IMR-90 (cell line): ENCODE results near the gene EYS. TPM values are rescaled to one million over a fixed set of nuclear protein-coding genes. Genes with fewer than 3 reads are reported as not detected.

Source experiments
- ATAC-seq: fragments of 200-7000 bp; cut with Tn5 transposase; 2 replicates; pipeline ENCODE4 v1.9.1; 2020; ENCODE audit warnings: low read depth, mild to moderate bottlenecking, moderate library complexity
- BruUV-seq: library from RNA; stranded (reverse); fragments of 400-500 nt; replicated peaks from 2 replicates; lab custom pipeline; 2021; lab: Mats Ljungman, UMichigan
- CTCF ChIA-PET: fragments of 300-600 bp; formaldehyde crosslinking; extraction: SDS; loops from one replicate; lab custom pipeline; 2021; ENCODE audit warnings: antibody characterized with exemption; lab: Yijun Ruan, JAX
- POLR2A ChIA-PET: fragments of 300-600 bp; sonication (Branson Sonifier 250); formaldehyde crosslinking; loops from one replicate; lab custom pipeline; 2022; ENCODE audit warnings: antibody characterized with exemption; ENCODE audit not compliant: unreplicated experiment; lab: Charles Lee
- DNase-seq: peaks from one replicate; pipeline ENCODE4 v3.0.0; 2013
- H2AFZ ChIP-seq: replicated peaks from 2 replicates; pipeline ENCODE3; 2013; ENCODE audit warnings: low read length, mild to moderate bottlenecking; ENCODE audit not compliant: poor library complexity
- H2AK5ac ChIP-seq: 2 replicates; pipeline ENCODE4 v1.6.1; 2013; ENCODE audit warnings: low read depth, low read length, inconsistent platforms
- H2AK9ac ChIP-seq: replicated peaks from 2 replicates; pipeline ENCODE3; 2013; ENCODE audit warnings: mild to moderate bottlenecking, low read depth, low read length, moderate library complexity; ENCODE audit not compliant: poor library complexity
- H2BK120ac ChIP-seq: 2 replicates; pipeline ENCODE4 v1.6.1; 2013; ENCODE audit warnings: low read depth, low read length, inconsistent platforms
- H2BK15ac ChIP-seq: 3 replicates; pipeline ENCODE4 v1.6.1; 2013; ENCODE audit warnings: low read depth, low read length, inconsistent platforms
- H2BK20ac ChIP-seq: 2 replicates; pipeline ENCODE4 v1.6.1; 2013; ENCODE audit warnings: low read depth, mild to moderate bottlenecking, inconsistent platforms, low read length, moderate library complexity
- H2BK5ac ChIP-seq: 2 replicates; pipeline ENCODE4 v1.6.1; 2013; ENCODE audit warnings: mild to moderate bottlenecking, low read depth, low read length, inconsistent platforms; ENCODE audit not compliant: poor library complexity, severe bottlenecking
- H3K14ac ChIP-seq: replicated peaks from 2 replicates; pipeline ENCODE4 v1.6.1; 2013; ENCODE audit warnings: low read depth, low read length, inconsistent platforms
- H3K18ac ChIP-seq: 2 replicates; pipeline ENCODE4 v1.6.1; 2013; ENCODE audit warnings: low read depth, low read length, control low read depth
- H3K23ac ChIP-seq: 2 replicates; pipeline ENCODE4 v1.6.1; 2013; ENCODE audit warnings: low read depth, low read length, inconsistent platforms
- H3K27ac ChIP-seq: 2 replicates; pipeline ENCODE4 v1.5.1; 2013; ENCODE audit warnings: mild to moderate bottlenecking, control low read depth, low read length; ENCODE audit not compliant: insufficient read depth
- H3K27me3 ChIP-seq: 2 replicates; pipeline ENCODE4 v1.6.1; 2013; ENCODE audit warnings: low read length; ENCODE audit not compliant: control insufficient read depth, insufficient read depth
- H3K36me3 ChIP-seq: 2 replicates; pipeline ENCODE4 v1.6.1; 2013; ENCODE audit warnings: low read length, mixed read lengths; ENCODE audit not compliant: control insufficient read depth, insufficient read depth
- H3K4ac ChIP-seq: 2 replicates; pipeline ENCODE4 v1.6.1; 2013; ENCODE audit warnings: low read depth, low read length, inconsistent platforms
- H3K4me1 ChIP-seq: 2 replicates; pipeline ENCODE4 v1.6.1; 2013; ENCODE audit warnings: low read length, mixed read lengths; ENCODE audit not compliant: control insufficient read depth, insufficient read depth
- H3K4me2 ChIP-seq: 2 replicates; pipeline ENCODE4 v1.6.1; 2013; ENCODE audit warnings: low read depth, mild to moderate bottlenecking, control low read depth, low read length, moderate library complexity
- H3K4me3 ChIP-seq: 2 replicates; pipeline ENCODE4 v1.5.1; 2013; ENCODE audit warnings: low read depth, mild to moderate bottlenecking, control low read depth, low read length, moderate library complexity; ENCODE audit not compliant: insufficient read depth
- H3K56ac ChIP-seq: 2 replicates; pipeline ENCODE4 v1.6.1; 2013; ENCODE audit warnings: low read length, inconsistent platforms; ENCODE audit not compliant: insufficient read depth; ENCODE audit errors: extremely low read depth
- H3K79me1 ChIP-seq, 2 experiments: 2 replicates each; pipeline ENCODE4 v1.6.1; 2013; ENCODE audit warnings: low read length in 2 of 2, inconsistent platforms in 1 of 2, low read depth in 1 of 2
- H3K9ac ChIP-seq: 2 replicates; pipeline ENCODE4 v1.6.1; 2013; ENCODE audit warnings: low read depth, low read length, control low read depth
- H3K9me1 ChIP-seq: 2 replicates; pipeline ENCODE4 v1.6.1; 2013; ENCODE audit warnings: low read length, inconsistent platforms; ENCODE audit not compliant: insufficient read depth
- H3K9me3 ChIP-seq: 2 replicates; pipeline ENCODE4 v1.6.1; 2013; ENCODE audit warnings: low read length; ENCODE audit not compliant: control insufficient read depth, insufficient read depth
- H4K20me1 ChIP-seq: 2 replicates; pipeline ENCODE4 v1.6.1; 2013; ENCODE audit warnings: low read length, inconsistent platforms; ENCODE audit not compliant: insufficient read depth
- H4K5ac ChIP-seq: 2 replicates; pipeline ENCODE4 v1.6.1; 2013; ENCODE audit warnings: mild to moderate bottlenecking, low read depth, low read length, control low read depth
- H4K8ac ChIP-seq, 2 experiments: 2 replicates each; pipeline ENCODE4 v1.6.1; 2013; ENCODE audit warnings: low read depth in 2 of 2, low read length in 2 of 2, control low read depth in 1 of 2, inconsistent platforms in 1 of 2
- H4K91ac ChIP-seq: 2 replicates; pipeline ENCODE4 v1.6.1; 2013; ENCODE audit warnings: low read depth, low read length, inconsistent platforms; ENCODE audit not compliant: insufficient read depth
- BHLHE40 ChIP-seq: fragments of 150-350 bp; IDR thresholded peaks from 2 replicates; pipeline ENCODE4 v1.6.1; 2016; ENCODE audit warnings: mild to moderate bottlenecking, low read depth, low read length
- CEBPB ChIP-seq: IDR thresholded peaks from 2 replicates; pipeline ENCODE4 v1.6.1; 2012; ENCODE audit warnings: low read depth, low read length, improper control_type of control experiment
- ELK1 ChIP-seq: fragments of 150-350 bp; IDR thresholded peaks from 2 replicates; pipeline ENCODE4 v1.6.1; 2016; ENCODE audit warnings: low read depth, mild to moderate bottlenecking, low read length, moderate library complexity, borderline replicate concordance
- FOS ChIP-seq: fragments of 150-350 bp; IDR thresholded peaks from 2 replicates; pipeline ENCODE4 v1.6.1; 2016; ENCODE audit warnings: low read depth, low read length
- MXI1 ChIP-seq: IDR thresholded peaks from 2 replicates; pipeline ENCODE4 v1.6.1; 2012; ENCODE audit warnings: low read depth, mild to moderate bottlenecking, low read length, moderate library complexity, borderline replicate concordance
- NFE2L2 ChIP-seq: fragments of 150-350 bp; IDR thresholded peaks from 2 replicates; pipeline ENCODE4 v1.6.1; 2016; ENCODE audit warnings: low read depth, mild to moderate bottlenecking, low read length
- POLR2A ChIP-seq: IDR thresholded peaks from 2 replicates; pipeline ENCODE4 v1.6.1; 2012; ENCODE audit warnings: mild to moderate bottlenecking, low read depth, low read length
- RAD21 ChIP-seq: IDR thresholded peaks from 2 replicates; pipeline ENCODE4 v1.6.1; 2012; ENCODE audit warnings: low read length, improper control_type of control experiment
- RCOR1 ChIP-seq: IDR thresholded peaks from 2 replicates; pipeline ENCODE4 v1.6.1; 2012; ENCODE audit warnings: mild to moderate bottlenecking, low read length, improper control_type of control experiment; ENCODE audit not compliant: insufficient replicate concordance
- RFX5 ChIP-seq: IDR thresholded peaks from 2 replicates; pipeline ENCODE4 v1.8.0; 2012; ENCODE audit warnings: low read depth, mild to moderate bottlenecking, low read length, moderate library complexity
- SMC3 ChIP-seq: fragments of 150-350 bp; IDR thresholded peaks from 2 replicates; pipeline ENCODE4 v1.6.1; 2016; ENCODE audit warnings: low read depth, mild to moderate bottlenecking, antibody characterized with exemption, low read length, moderate library complexity
- USF2 ChIP-seq: fragments of 150-350 bp; IDR thresholded peaks from 2 replicates; pipeline ENCODE4 v1.6.1; 2017; ENCODE audit warnings: mild to moderate bottlenecking, antibody characterized with exemption, low read length, low read depth
- dilution Hi-C: fragments of 300-500 bp; cut with HindIII; formaldehyde crosslinking; loops from one replicate; pipeline ENCODE4 v1.14.3; 2018; ENCODE audit warnings: low sequenced_read_pairs; ENCODE audit not compliant: unreplicated experiment
- in situ Hi-C: fragments of 300-500 bp; cut with MboI; formaldehyde crosslinking; loops from 3 replicates; pipeline ENCODE4 v1.14.3; 2019; ENCODE audit warnings: low sequenced_read_pairs, inconsistent platforms, mixed read lengths
- intact Hi-C: fragments of 100-400 bp; cut with micrococcal nuclease; formaldehyde crosslinking; loops from 2 replicates; pipeline ENCODE4 v1.10.0; 2022
- polyA plus RNA-seq, 3 experiments: library from polyadenylated mRNA; depleted of rRNA; stranded (reverse); fragments of >200 nt; gene quantifications; 2 replicates each; pipeline ENCODE4 v1.2.3, GENCODE V29; 2012; ENCODE audit warnings: low replicate concordance in 1 of 3
- total RNA-seq: library from RNA; depleted of rRNA; stranded (reverse); fragments of >200 nt; gene quantifications from 2 replicates; pipeline ENCODE4 v1.2.3, GENCODE V29; 2012

The EYS gene
- total and polyA plus RNA-seq, 2 of the 4 experiments (the other 2 are of a cell fraction), result under 0.01 TPM; not detected in 1

- Histone ChIP-seq H3K14ac (no peak overlapping the region), H3K23ac (no peak overlapping the region), H2BK15ac (no peak overlapping the region), H2BK20ac (no peak overlapping the region), H3K9me1 (no peaks in the 10 kb centered on the region; the same call in 1 of the 2 replicates), H2BK120ac (no peak overlapping the region), H3K9me3 (no peaks in the 10 kb centered on the region), H3K36me3 (no peaks in the 10 kb centered on the region), H3K4ac (no peak overlapping the region), H4K91ac (no peak overlapping the region), H2AFZ (no peak overlapping the region), H2AK9ac (no peak overlapping the region), H3K18ac (no peak overlapping the region), H3K4me1 (no peaks in the 10 kb centered on the region), H3K27ac (no peak overlapping the region), H3K9ac (no peak overlapping the region), H4K8ac (no peak overlapping the region), H3K56ac (no peak overlapping the region), H4K20me1 (no peaks in the 10 kb centered on the region), H4K5ac (no peak overlapping the region), H3K79me1 (no peaks in the 10 kb centered on the region), H2AK5ac (no peak overlapping the region), H3K4me3 (no peak overlapping the region), H3K4me2 (no peak overlapping the region), H3K27me3 (peaks cover 4% of the 10 kb centered on the region; the same call in 1 of the 2 replicates), H2BK5ac (no peak overlapping the region)
- TF ChIP-seq MXI1 (no peak), USF2 (no peak), ELK1 (no peak), BHLHE40 (no peak), RAD21 (no peak), RFX5 (no peak), RCOR1 (no peak), CEBPB (no peak), FOS (no peak), NFE2L2 (no peak), POLR2A (no peak), SMC3 (no peak)
- intact Hi-C loops (no loop called here), in situ Hi-C loops (no loop called here), dilution Hi-C loops (no loop called here)
- DNase-seq, result no peak
- no peak for ATAC-seq
- CTCF ChIA-PET, result no interaction called here
- POLR2A ChIA-PET, result no interaction called here
- no TSS peak for BruUV-seq
Observed at GRCh38 chr6:63743691-63744090, 1963.3 kb downstream of the EYS start.
